DOHH2 (cell line): ENCODE data around the gene SUFU.

Experiments used
- H3F3A ChIP-seq: fragments of 200-600 bp; sonication (generic), shearing (Covaris generic); 2 replicates; pipeline ENCODE4 v1.6.0; 2016; ENCODE audit warnings: antibody characterized with exemption, mild to moderate bottlenecking; ENCODE audit not compliant: control insufficient read depth, insufficient read depth
- H3K27ac ChIP-seq: fragments of 200-600 bp; sonication (generic); 2 replicates; pipeline ENCODE4 v1.5.1; 2014; ENCODE audit warnings: low read depth, mild to moderate bottlenecking, low read length, moderate library complexity
- H3K27me3 ChIP-seq: fragments of 200-600 bp; sonication (generic); 2 replicates; pipeline ENCODE4 v1.6.1; 2014; ENCODE audit warnings: mild to moderate bottlenecking, low read length, mixed read lengths; ENCODE audit not compliant: control insufficient read depth
- H3K36me3 ChIP-seq: fragments of 200-600 bp; sonication (generic); 2 replicates; pipeline ENCODE4 v1.6.1; 2014; ENCODE audit warnings: mild to moderate bottlenecking, low read length, moderate library complexity, mixed read lengths; ENCODE audit not compliant: control insufficient read depth
- H3K4me1 ChIP-seq: fragments of 200-600 bp; sonication (generic); 2 replicates; pipeline ENCODE4 v1.6.1; 2014; ENCODE audit warnings: mild to moderate bottlenecking, low read length, mixed read lengths; ENCODE audit not compliant: control insufficient read depth
- H3K4me2 ChIP-seq: fragments of 200-600 bp; sonication (generic); 2 replicates; pipeline ENCODE4 v1.6.0; 2014; ENCODE audit warnings: mild to moderate bottlenecking, low read length, moderate library complexity
- H3K4me3 ChIP-seq: fragments of 200-600 bp; sonication (generic); 2 replicates; pipeline ENCODE4 v1.5.1; 2014; ENCODE audit warnings: mild to moderate bottlenecking, low read length, mixed read lengths
- H3K79me2 ChIP-seq: fragments of 200-600 bp; sonication (generic); 2 replicates; pipeline ENCODE4 v1.6.1; 2014; ENCODE audit warnings: mild to moderate bottlenecking, low read length, mixed read lengths; ENCODE audit not compliant: control insufficient read depth
- H3K9me2 ChIP-seq: fragments of 200-600 bp; sonication (generic); replicated peaks from 2 replicates; pipeline ENCODE4 v1.6.1; 2014; ENCODE audit warnings: mild to moderate bottlenecking, low read length, mixed read lengths; ENCODE audit not compliant: control insufficient read depth
- H3K9me3 ChIP-seq: fragments of 200-600 bp; sonication (generic); 2 replicates; pipeline ENCODE4 v1.6.1; 2014; ENCODE audit warnings: antibody characterized with exemption, low read length, mixed read lengths; ENCODE audit not compliant: control insufficient read depth, insufficient read depth
- H4K20me1 ChIP-seq: fragments of 200-600 bp; sonication (generic); 2 replicates; pipeline ENCODE4 v1.6.0; 2014; ENCODE audit warnings: low read depth, mild to moderate bottlenecking, antibody characterized with exemption, low read length, moderate library complexity; ENCODE audit not compliant: control insufficient read depth, insufficient read depth
- CTCF ChIP-seq: fragments of 200-600 bp; sonication (generic); IDR thresholded peaks from one replicate; pipeline ENCODE4 v1.5.1; 2014; ENCODE audit warnings: antibody characterized with exemption, mild to moderate bottlenecking, low read depth, low read length; ENCODE audit not compliant: poor library complexity, severe bottlenecking
- EZH2phosphoT487 ChIP-seq: fragments of 200-600 bp; sonication (generic); IDR thresholded peaks from 2 replicates; pipeline ENCODE4 v1.6.1; 2017; ENCODE audit warnings: borderline replicate concordance, mild to moderate bottlenecking, antibody characterized with exemption, low read length, moderate library complexity, mixed read lengths

Gene SUFU

DNA sequence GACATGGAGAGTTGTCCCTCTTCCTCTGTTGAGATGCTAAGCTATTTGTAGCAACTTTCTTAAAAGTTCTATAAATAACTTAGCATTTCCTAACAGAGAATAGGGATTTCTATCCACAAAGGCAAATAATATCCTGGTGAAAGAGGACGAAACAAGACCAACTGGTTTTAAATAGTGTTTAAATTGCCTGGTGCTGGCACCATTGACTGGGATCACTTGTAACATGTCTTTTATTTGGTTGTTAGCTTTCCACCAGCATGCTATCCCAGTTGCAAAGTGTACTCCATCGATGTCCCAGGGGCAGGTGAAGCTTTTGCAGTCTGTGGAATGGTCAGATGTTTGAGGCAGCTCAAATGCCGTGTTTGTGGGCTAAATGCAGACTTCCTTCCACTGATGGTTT, 3.7 kb downstream of the SUFU start:
- Histone ChIP-seq H4K20me1 (no peaks in the 10 kb centered on the region), H3K4me1 (peaks cover 33% of the 10 kb centered on the region), H3K79me2 (peaks cover 22% of the 10 kb centered on the region), H3K27me3 (no peaks in the 10 kb centered on the region), H3K4me2 (no peak overlapping the region), H3F3A (peaks cover 10% of the 10 kb centered on the region), H3K4me3 (no peak overlapping the region), H3K9me2 (no peaks in the 10 kb centered on the region), H3K9me3 (no peaks in the 10 kb centered on the region), H3K36me3 (peaks cover 22% of the 10 kb centered on the region), H3K27ac (no peak overlapping the region)
- TF ChIP-seq EZH2phosphoT487 (no peak), CTCF (no peak)

GRCh38 chr10:102508506-102508905, 4.7 kb downstream of the SUFU start:
- H3K27ac ChIP-seq, result no peak overlapping the region

DNA sequence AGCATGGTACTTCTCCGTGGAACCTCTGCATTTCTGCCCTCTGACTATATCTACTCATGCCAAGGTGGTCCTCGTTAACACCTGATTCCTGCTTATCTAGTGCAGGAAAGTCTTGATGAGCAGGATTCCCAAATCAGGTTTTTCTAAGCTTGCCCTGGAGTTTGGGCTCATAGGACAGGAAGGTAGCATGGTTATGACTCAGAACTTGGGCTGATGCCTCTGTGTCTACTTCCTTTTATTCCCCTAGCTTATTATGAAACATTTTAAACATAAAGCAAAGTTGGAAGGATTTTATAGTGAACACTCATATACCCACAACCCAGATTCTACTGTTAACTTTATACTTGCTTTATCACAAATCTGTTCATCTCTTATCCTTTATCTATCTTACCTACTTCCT, 5.6 kb downstream of the SUFU start:
- Histone ChIP-seq H3K4me2 (no peak overlapping the region), H3K27me3 (no peaks in the 10 kb centered on the region), H3K9me3 (no peaks in the 10 kb centered on the region), H3K4me1 (peaks cover 25% of the 10 kb centered on the region), H4K20me1 (no peaks in the 10 kb centered on the region), H3K79me2 (peaks cover 17% of the 10 kb centered on the region), H3K36me3 (peaks cover 32% of the 10 kb centered on the region), H3K27ac (no peak overlapping the region), H3K9me2 (no peaks in the 10 kb centered on the region), H3F3A (peaks cover 5% of the 10 kb centered on the region; the same call in 1 of the 2 replicates), H3K4me3 (no peak overlapping the region)
- TF ChIP-seq CTCF (no peak), EZH2phosphoT487 (no peak)

More at GRCh38 chr10:102508506-102508905, 4.7 kb downstream of the SUFU start:
- H3K36me3 ChIP-seq, result peaks cover 30% of the 10 kb centered on the region
- no peak for TF ChIP-seq EZH2phosphoT487
- TF ChIP-seq CTCF, result no peak
- H3K79me2 ChIP-seq, result peaks cover 22% of the 10 kb centered on the region
- no peak overlapping the region for H3K4me2 ChIP-seq
- no peaks in the 10 kb centered on the region for H4K20me1 ChIP-seq
- H3K4me1 ChIP-seq, result peaks cover 27% of the 10 kb centered on the region
- no peaks in the 10 kb centered on the region for H3K9me2 ChIP-seq
- peaks cover 5% of the 10 kb centered on the region for H3F3A ChIP-seq
- no peak overlapping the region for H3K4me3 ChIP-seq
- H3K27me3 ChIP-seq, result no peaks in the 10 kb centered on the region
- no peaks in the 10 kb centered on the region for H3K9me3 ChIP-seq
